GM12864 (cell line): ENCODE measurements around the gene UGP2.

ENCODE experiments used
- DNase-seq: peaks from one replicate; pipeline ENCODE4 v3.0.0-alpha.2; 2011; ENCODE audit warnings: low read depth
- H3K4me3 ChIP-seq: 2 replicates; pipeline ENCODE4 v1.5.1; 2011; ENCODE audit warnings: mild to moderate bottlenecking, low read depth, low read length, control low read depth
- CTCF ChIP-seq: IDR thresholded peaks from 2 replicates; pipeline ENCODE4 v1.5.1; 2011; ENCODE audit warnings: low read depth, mild to moderate bottlenecking, moderate library complexity, low read length, control low read depth, inconsistent platforms; ENCODE audit errors: missing control alignments

Gene UGP2

GRCh38 chr2:63853527-63854310 is 12.0 kb downstream of the UGP2 start:
- no peak overlapping the region for H3K4me3 ChIP-seq
- TF ChIP-seq CTCF: no peak
- DNase-seq: no peak

DNA sequence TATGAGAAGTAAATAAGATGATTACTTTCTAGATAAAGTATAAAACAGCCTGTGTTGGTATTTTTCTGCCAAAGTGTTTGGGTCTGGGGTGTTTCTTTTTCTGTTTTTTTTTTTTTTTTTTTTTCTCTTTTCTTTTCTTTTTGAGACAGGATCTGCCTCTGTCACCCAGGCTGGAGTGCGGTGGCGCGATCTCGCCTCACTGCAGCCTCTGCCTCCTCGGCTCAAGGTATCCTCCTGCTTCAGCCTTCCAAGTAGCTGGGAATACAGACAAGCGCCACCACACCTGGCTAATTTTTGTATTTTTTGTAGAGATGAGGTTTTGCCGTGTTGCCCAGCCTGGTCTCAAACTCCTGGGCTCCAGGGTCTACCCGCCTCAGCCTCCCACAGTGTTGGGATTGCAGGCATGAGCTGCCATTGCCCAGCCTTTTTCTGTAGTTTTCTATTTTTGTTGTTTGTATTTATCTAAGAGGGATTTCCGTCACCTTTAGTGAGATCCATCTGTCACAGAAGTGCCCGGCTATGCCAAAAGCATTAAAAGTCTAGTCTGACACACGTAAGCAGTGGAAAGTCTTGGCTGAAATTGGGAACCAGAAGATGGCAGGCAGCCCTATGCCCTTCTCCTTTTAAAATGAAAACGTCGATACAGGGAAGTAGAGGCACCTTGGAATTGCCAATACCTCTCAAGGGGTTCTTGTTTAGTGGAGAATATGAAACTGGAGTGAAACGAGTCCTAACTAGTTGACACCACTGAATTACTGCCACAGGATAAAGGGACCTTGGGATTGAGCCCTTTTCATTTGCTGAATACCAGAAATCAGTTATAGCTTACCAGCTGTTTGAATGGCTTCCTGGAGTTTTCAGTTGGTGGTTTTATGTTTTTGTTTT is 14.0 kb downstream of the UGP2 start:
- no peak for DNase-seq

DNA sequence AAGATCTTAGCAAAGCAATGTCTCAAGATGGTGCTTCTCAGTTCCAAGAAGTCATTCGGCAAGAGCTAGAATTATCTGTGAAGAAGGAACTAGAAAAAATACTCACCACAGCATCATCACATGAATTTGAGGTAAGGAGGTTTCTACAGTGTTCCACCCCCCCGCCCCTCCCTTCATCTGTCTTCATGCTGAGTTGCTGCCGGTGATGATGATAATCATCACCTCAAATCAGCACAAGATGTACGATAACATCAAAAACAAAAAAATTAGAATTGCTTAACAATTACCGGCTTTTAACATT is 14.6 kb downstream of the UGP2 start:
- H3K4me3 ChIP-seq: no peak overlapping the region
- DNase-seq: no peak
- TF ChIP-seq CTCF: no peak

More for the DNA sequence above, 14.0 kb downstream of the UGP2 start:
- no peak for TF ChIP-seq CTCF
- H3K4me3 ChIP-seq: no peak overlapping the region

DNA sequence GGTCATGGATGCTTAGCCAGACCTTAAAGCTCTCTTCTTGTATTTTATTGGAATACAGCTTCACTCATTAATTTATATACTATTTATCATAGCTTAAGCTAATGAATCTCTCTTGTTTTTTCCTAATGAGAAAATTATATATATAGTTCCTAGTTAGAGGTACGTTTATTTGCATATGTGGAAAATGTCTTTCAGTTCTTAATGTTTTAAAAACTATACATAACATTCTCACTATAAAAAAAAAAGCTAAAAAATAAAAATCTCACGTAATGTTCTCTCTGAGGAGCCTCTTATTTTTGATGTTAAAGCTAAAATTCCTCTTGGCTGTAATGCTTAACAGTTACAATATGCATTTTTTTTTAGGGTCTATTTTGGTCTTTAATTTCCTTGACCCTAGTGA is 16.6 kb downstream of the UGP2 start:
- TF ChIP-seq CTCF: no peak
- DNase-seq: no peak
- no peak overlapping the region for H3K4me3 ChIP-seq

GRCh38 chr2:63861220-63861822 is 19.6 kb downstream of the UGP2 start:
- DNase-seq: no peak
- peak; percentile 53 for TF ChIP-seq CTCF
- no peak overlapping the region for H3K4me3 ChIP-seq

GRCh38 chr2:63862806-63863205 is 21.1 kb downstream of the UGP2 start:
- H3K4me3 ChIP-seq: no peak overlapping the region
- TF ChIP-seq CTCF: no peak
- DNase-seq: no peak
